Spleen (tissue), 11 donors: ENCODE measurements around the gene FBLN1. TPM values are rescaled to one million over a fixed set of nuclear protein-coding genes. Genes with fewer than 3 reads are reported as not detected.
"Not testable (repeated sequence)": the region's sequence is repeated elsewhere in the genome, so short reads cannot be mapped to it uniquely, and the experiment has no call there.

Experiments
- DNase-seq: peaks from one replicate; pipeline ENCODE4 v3.0.0-alpha.2; 2020
- H3K27ac ChIP-seq, 8 donors: fragments of 200-600 bp; sonication (generic) in 7 of 8; 1 replicate in 4 of 8; 2 replicates in 4 of 8; pipeline versions ENCODE4 v1.5.0 to v1.8.0; 2016 to 2021; ENCODE audit warnings: inconsistent platforms in 4 of 8, mild to moderate bottlenecking in 4 of 8, moderate library complexity in 1 of 8
- H3K27me3 ChIP-seq, 7 donors: fragments of 200-600 bp; sonication (generic) in 6 of 7; replicated peaks in 1 of 7; 1 replicate in 4 of 7; 2 replicates in 3 of 7; pipeline versions ENCODE4 v1.5.0 to v1.8.0; 2016 to 2021; ENCODE audit warnings: inconsistent platforms in 3 of 7, mild to moderate bottlenecking in 1 of 7
- H3K36me3 ChIP-seq, 6 donors: fragments of 200-600 bp; sonication (generic) in 5 of 6; 1 replicate in 4 of 6; 2 replicates in 2 of 6; pipeline versions ENCODE4 v1.5.0 to v1.8.0; 2016 to 2021; ENCODE audit warnings: inconsistent platforms in 2 of 6
- H3K4me1 ChIP-seq, 6 donors: fragments of 200-600 bp; sonication (generic) in 5 of 6; 1 replicate in 3 of 6; 2 replicates in 3 of 6; pipeline versions ENCODE4 v1.5.0 to v1.8.0; 2016 to 2021; ENCODE audit warnings: inconsistent platforms in 3 of 6
- H3K4me3 ChIP-seq, 8 donors: fragments of 200-600 bp; sonication (generic) in 7 of 8; 1 replicate in 4 of 8; 2 replicates in 4 of 8; pipeline versions ENCODE4 v1.5.0 to v1.8.0; 2016 to 2021; ENCODE audit warnings: inconsistent platforms in 4 of 8, mild to moderate bottlenecking in 4 of 8, moderate library complexity in 2 of 8
- H3K9me3 ChIP-seq, 8 donors: fragments of 200-600 bp; sonication (generic) in 7 of 8; 1 replicate in 4 of 8; 2 replicates in 4 of 8; pipeline versions ENCODE4 v1.5.0 to v1.8.0; 2016 to 2021; ENCODE audit warnings: inconsistent platforms in 4 of 8
- POLR2A ChIP-seq, 3 donors: fragments of 450-650 bp; IDR thresholded peaks; one replicate each; pipeline ENCODE4 v1.5.1; 2017; ENCODE audit warnings: antibody characterized with exemption in 3 of 3, mild to moderate bottlenecking in 1 of 3
- POLR2AphosphoS5 ChIP-seq, 3 donors: sonication (generic); formaldehyde crosslinking; IDR thresholded peaks; one replicate each; pipeline ENCODE4 v1.5.1; 2017; ENCODE audit warnings: antibody characterized with exemption in 3 of 3
- WGBS, 5 donors: extraction: QIAGEN DNeasy Blood & Tissue Kit in 3 of 5; methylation state at CpG; one replicate each; pipeline versions ENCODE4 v1.1.5 to v1.1.7; 2013 to 2018; 5-methylcytosine and 5-hydroxymethylcytosine counted together
- intact Hi-C: fragments of 100-400 bp; cut with DNase I; formaldehyde crosslinking; loops from one replicate; pipeline ENCODE4 v1.15.0; 2023; ENCODE audit warnings: low total_unique reads
- polyA plus RNA-seq, 3 donors: library from polyadenylated mRNA; stranded (reverse); fragments of 200-250 nt; gene quantifications; one replicate each; pipeline ENCODE4 v1.2.1, GENCODE V29; 2013
- total RNA-seq, 7 donors: library from RNA; depleted of rRNA in 3 of 7; stranded (reverse); fragments of >200 nt in 3 of 7; fragmentation: NEBNext Ultra II Directional in 4 of 7; extraction: Animal tissue kit (Norgen Biotek cat#: 25700) in 4 of 7; gene quantifications; one replicate each; pipeline versions ENCODE4 v1.1.0 to v1.2.1, GENCODE V29; 2016 to 2021
- TF ChIP-seq, protein P1 (sequence below), 11 experiments: fragments of 200-600 bp in 7 of 11; fragments of 450-650 bp in 4 of 11; sonication (generic) in 4 of 11; IDR thresholded peaks in 8 of 11; conservative IDR thresholded peaks in 3 of 11; 1 replicate in 7 of 11; 2 replicates in 4 of 11; pipeline versions ENCODE4 v1.4.0 to v1.8.0; 2016 to 2021; ENCODE audit warnings: antibody characterized with exemption in 11 of 11, inconsistent platforms in 4 of 11, mild to moderate bottlenecking in 1 of 11
- donor health status: healthy with polysubstance abuse.
- donor health status: DM: no; HTN: no; CAD: no; lungs with moderate emphysema.
- donor health status: DM: no; HTN: no; CAD: no.
- donor health status: Bipolar disorder and iron deficiency.
- donor health status: healthy.
- donor health status: DM: no; HTN: no; CAD: no.
- donor health status: DM: yes; HTN: yes; CAD: no.

FBLN1 gene
- total and polyA plus RNA-seq, 10 donors: 1.9 to 20.3 (median 11.0) TPM

DNA sequence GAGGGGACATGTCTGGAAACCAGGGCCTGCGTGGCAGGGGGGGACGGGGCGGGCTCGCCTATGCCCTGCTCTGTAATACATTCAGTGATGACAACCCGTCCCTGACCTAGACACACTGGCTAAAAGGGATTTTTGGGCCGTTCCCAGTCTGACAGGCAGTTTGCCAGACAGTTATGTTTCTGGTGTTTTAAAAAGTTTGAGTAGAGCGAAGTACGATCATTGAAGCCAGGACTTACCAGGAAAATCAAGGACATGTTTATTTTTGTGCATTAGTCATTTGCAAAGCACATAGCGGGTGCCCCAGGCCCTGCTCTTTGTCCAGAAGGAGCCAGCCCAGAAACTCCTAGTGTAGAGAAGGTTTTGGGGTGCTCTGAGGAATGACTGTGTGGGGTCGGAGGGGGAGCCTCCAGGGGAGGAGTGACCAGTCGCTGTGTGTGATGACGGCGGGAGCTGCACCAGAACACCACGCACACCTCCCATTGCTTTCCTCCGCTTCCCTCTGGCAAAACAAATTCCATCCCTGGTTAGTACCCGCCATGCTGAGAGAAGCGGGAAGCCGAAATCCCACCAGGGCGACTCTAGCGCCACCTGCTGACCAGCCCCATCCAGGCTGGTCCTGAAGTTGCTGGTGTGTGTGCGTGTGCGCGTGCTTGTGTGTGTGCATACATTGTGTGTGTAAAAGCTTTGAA is 50.8 kb downstream of the FBLN1 start:
- no peaks in the 10 kb centered on the region for H3K36me3 ChIP-seq
- H3K4me3 ChIP-seq: no peak overlapping the region
- peak overlapping the region in 7 of 8 donors; percentile 41 to 80 (median 72) for H3K27ac ChIP-seq
- H3K27me3 ChIP-seq: peaks cover 0 to 37% (median 0%) of the 10 kb centered on the region in 7 donors
- WGBS, 5 donors: 39 to 54% (median 48%) methylated on average over 13 to 23 of the region's 23 CpGs
- DNase-seq: no peak
- H3K9me3 ChIP-seq: peaks cover 0 to 4% (median 0%) of the 10 kb centered on the region in 8 donors
- intact Hi-C loops: loop anchor here (5.0 to 10.0 kb wide), 2 partner anchors 109 to 286 kb away; no protein-coding TSS in a partner anchor
- peaks cover 5 to 41% (median 23%) of the 10 kb centered on the region in 6 donors for H3K4me1 ChIP-seq
- no peak for TF ChIP-seq POLR2AphosphoS5 (IDR thresholded peaks at IDR 0.05)
- TF ChIP-seq, protein P1, sequence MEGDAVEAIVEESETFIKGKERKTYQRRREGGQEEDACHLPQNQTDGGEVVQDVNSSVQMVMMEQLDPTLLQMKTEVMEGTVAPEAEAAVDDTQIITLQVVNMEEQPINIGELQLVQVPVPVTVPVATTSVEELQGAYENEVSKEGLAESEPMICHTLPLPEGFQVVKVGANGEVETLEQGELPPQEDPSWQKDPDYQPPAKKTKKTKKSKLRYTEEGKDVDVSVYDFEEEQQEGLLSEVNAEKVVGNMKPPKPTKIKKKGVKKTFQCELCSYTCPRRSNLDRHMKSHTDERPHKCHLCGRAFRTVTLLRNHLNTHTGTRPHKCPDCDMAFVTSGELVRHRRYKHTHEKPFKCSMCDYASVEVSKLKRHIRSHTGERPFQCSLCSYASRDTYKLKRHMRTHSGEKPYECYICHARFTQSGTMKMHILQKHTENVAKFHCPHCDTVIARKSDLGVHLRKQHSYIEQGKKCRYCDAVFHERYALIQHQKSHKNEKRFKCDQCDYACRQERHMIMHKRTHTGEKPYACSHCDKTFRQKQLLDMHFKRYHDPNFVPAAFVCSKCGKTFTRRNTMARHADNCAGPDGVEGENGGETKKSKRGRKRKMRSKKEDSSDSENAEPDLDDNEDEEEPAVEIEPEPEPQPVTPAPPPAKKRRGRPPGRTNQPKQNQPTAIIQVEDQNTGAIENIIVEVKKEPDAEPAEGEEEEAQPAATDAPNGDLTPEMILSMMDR (IDR thresholded peaks at IDR 0.05 in 8 of 11, conservative IDR thresholded peaks at IDR 0.05 in 3 of 11): peak; percentile 52 to 86 (median 74)

DNA sequence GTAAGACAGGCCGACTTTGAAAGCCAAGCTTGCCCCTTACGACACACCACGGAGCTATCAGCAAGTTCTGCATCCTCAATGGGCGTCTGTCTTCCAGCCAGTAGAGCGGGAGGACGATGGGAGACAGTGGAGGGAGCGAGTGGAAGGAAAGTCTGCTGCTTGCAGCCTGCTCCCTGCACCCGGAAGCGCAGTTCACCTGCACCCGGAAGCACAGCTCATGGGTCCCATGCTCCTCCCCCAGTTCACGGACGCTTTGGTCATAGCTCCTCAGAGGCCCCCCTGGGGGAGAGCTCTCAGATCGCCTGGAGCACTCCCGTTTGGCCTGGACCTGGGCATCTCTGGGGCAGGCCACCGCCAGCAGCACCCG is 51.3 kb downstream of the FBLN1 start:
- Histone ChIP-seq H3K27ac (peak overlapping the region in 6 of 8 donors; percentile 7 to 80 (median 72)), H3K4me3 (no peak overlapping the region), H3K36me3 (no peaks in the 10 kb centered on the region), H3K9me3 (peaks cover 0 to 5% (median 0%) of the 10 kb centered on the region in 8 donors), H3K4me1 (peaks cover 5 to 39% (median 22%) of the 10 kb centered on the region in 6 donors), H3K27me3 (peaks cover 0 to 32% (median 0%) of the 10 kb centered on the region in 7 donors)
- TF ChIP-seq, protein P1 (IDR thresholded peaks at IDR 0.05 in 8 of 11, conservative IDR thresholded peaks at IDR 0.05 in 3 of 11): peak in 4 of 11 experiments; percentile 8 to 47 (median 21)
- TF ChIP-seq POLR2A (IDR thresholded peaks at IDR 0.05): no peak
- 62 to 70% (median 66%) methylated on average over 12 to 16 of the region's 16 CpGs for WGBS, 5 donors
- intact Hi-C loops: loop anchor here (5.0 to 10.0 kb wide), 2 partner anchors 109 to 287 kb away; no protein-coding TSS in a partner anchor
- DNase-seq: no peak

DNA sequence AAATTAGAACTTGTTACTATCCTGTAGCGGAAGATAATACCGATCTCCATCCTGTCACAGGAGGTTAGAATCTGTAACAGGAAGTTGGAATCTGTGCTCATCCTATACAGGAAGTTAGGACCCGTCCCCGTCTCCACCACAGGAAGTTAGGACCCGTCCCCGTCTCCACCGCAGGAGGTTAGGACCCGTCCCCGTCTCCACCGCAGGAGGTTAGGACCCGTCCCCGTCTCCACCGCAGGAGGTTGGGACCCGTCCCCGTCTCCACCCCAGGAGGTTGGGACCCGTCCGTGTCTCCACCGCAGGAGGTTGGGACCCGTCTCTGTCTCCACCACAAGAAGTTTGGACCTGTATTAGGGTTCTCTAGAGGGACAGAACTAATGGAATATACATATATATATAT is 52.2 kb downstream of the FBLN1 start:
- intact Hi-C loops: loop anchor here (5.0 to 10.0 kb wide), 2 partner anchors 110 to 288 kb away; no protein-coding TSS in a partner anchor
- TF ChIP-seq POLR2AphosphoS5 (IDR thresholded peaks at IDR 0.05) (no peak), POLR2A (IDR thresholded peaks at IDR 0.05) (no peak)
- TF ChIP-seq, protein P1 (IDR thresholded peaks at IDR 0.05 in 8 of 11, conservative IDR thresholded peaks at IDR 0.05 in 3 of 11): no peak
- no peak for DNase-seq
- no peak overlapping the region for H3K27ac ChIP-seq
- no peak overlapping the region for H3K4me3 ChIP-seq
- H3K36me3 ChIP-seq: no peaks in the 10 kb centered on the region
- peaks cover 5 to 39% (median 22%) of the 10 kb centered on the region in 6 donors for H3K4me1 ChIP-seq
- H3K27me3 ChIP-seq: peaks cover 0 to 24% (median 0%) of the 10 kb centered on the region in 7 donors
- 54 to 70% (median 69%) methylated on average over 19 of the region's 19 CpGs for WGBS, 5 donors
- peaks cover 0 to 14% (median 7%) of the 10 kb centered on the region in 8 donors for H3K9me3 ChIP-seq

DNA sequence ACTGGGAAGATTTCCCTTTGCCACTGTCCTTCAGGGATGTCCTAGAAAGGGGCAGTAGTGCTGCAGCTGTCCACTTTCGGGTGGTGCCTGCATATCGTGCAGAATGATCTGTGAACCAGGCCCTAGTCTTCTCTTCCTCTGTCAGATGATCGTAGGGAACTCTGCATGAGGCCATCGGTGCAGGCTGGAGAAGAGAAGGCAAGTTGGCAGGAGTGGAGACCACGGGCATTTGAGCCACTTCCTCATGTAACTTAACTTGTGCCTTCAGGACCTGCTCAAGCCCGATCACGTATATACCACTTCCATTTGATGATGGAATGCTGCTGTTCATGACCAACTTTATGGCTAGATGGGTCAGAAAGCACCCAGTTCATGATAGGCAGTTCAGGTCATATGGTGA is 55.2 kb downstream of the FBLN1 start:
- Histone ChIP-seq H3K27me3 (peaks cover 0 to 29% (median 0%) of the 10 kb centered on the region in 7 donors), H3K9me3 (peaks cover 5 to 36% (median 22%) of the 10 kb centered on the region in 8 donors), H3K4me1 (peaks cover 5 to 19% (median 11%) of the 10 kb centered on the region in 6 donors)
- intact Hi-C loops: loop anchor here (10.0 kb wide), 1 partner anchor 113 kb away; no protein-coding TSS in a partner anchor
- not testable (repeated sequence) for DNase-seq, H3K36me3 ChIP-seq, H3K4me3 ChIP-seq, H3K27ac ChIP-seq
- WGBS, 5 donors: 67 to 82% (median 77%) methylated on average over 7 of the region's 7 CpGs

DNA sequence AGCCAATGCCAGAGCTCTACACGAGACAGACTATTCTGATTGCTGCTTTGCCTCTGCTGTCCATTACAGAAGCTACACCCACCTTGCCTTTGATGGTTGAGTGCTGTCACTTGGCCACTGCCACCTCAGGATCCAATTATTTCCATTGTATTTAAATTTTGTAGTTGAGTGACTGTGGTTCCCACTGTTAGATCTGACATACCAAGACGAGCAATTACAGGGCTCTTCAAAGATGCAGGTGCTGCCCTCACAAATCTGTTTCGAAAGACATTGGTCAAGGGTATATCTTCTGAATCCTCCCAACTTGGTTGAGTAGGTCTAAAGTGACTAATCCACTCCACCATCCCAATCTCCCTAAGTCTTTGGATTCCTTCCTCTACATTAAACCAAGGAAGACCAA is 57.4 kb downstream of the FBLN1 start:
- Histone ChIP-seq H3K9me3 (peaks cover 5 to 37% (median 22%) of the 10 kb centered on the region in 8 donors), H3K27me3 (peaks cover 0 to 20% (median 0%) of the 10 kb centered on the region in 7 donors)
- H3K4me3 ChIP-seq, intact Hi-C loops, DNase-seq, H3K27ac ChIP-seq, H3K4me1 ChIP-seq, H3K36me3 ChIP-seq: not testable (repeated sequence)
- 86 to 97% (median 88%) methylated on average over 3 of the region's 3 CpGs for WGBS, 5 donors

DNA sequence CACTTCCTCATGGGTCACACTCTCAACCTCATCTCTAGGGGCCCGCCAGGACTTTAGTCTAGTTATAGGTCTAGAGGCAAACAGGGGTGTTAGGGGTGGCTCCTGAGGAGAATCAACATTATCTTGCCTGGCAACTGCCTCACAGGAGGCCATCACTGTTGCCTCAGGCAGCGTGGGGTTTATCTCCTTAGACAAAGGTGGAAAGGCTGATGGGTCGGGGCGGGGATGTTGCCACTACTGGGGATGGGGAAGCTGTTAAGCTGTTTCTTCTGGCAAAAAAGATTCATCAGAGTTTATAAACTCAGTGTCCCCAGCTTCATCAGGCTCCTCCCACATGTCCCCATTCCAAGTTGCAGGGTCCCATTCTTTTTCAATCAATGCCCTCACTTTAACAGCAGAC is 58.1 kb downstream of the FBLN1 start:
- DNase-seq, H3K36me3 ChIP-seq, intact Hi-C loops, H3K4me3 ChIP-seq, H3K27ac ChIP-seq, H3K4me1 ChIP-seq: not testable (repeated sequence)
- 90 to 98% (median 93%) methylated on average over 4 of the region's 4 CpGs for WGBS, 5 donors
- Histone ChIP-seq H3K9me3 (peaks cover 5 to 37% (median 22%) of the 10 kb centered on the region in 8 donors), H3K27me3 (peaks cover 0 to 24% (median 0%) of the 10 kb centered on the region in 7 donors)
